ENCODE data around the gene PRUNE2.

Gene PRUNE2

DNA sequence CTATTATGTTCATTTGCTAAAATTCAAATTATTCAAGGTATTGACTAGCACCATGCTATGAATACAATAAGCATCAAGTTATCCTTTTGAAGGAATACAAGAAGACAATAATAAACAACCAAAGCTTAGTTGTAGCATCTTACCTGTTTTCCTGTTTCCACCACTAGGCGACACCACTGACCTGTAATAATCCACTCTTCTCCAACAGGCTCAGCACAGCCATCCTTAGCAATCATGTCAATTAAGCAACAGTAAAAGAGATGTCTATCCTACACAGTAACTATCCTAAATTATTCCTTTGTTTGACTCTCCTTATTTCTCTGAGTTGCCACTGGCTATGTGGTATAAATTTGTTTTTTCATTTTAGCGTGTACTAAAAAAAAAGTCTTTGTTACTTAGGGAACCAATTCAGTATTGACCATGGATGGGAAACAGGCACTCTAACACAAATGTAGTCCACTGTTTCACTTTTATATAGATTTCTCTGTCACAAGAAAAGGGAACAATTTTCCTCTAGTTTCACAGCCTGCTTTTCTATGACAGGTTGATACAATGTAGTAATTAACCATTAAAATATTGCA is 95.4 kb downstream of the PRUNE2 start:
- Histone ChIP-seq H3K27ac (no peak overlapping the region), H3K4me3 (no peak overlapping the region)

DNA sequence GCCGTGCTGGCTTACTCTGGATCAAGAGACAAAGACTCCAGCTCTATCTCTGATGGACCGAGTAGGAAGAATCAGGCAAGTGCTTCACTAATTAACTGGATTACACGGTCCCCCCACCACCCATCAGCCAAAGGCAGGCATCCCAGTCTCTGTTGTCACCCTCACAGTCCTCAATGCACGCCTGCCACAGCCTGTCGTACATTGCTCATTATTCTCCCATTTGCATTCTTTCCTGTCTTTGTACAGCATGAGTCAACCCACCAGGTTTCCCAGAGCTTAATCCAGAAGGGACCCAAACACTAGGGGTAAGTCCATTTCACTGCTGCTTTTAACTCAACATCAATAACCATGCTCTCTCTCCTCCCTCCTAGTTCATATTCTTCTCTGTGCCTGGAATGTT is 97.3 kb downstream of the PRUNE2 start:
- H3K27ac ChIP-seq, result no peak overlapping the region

DNA sequence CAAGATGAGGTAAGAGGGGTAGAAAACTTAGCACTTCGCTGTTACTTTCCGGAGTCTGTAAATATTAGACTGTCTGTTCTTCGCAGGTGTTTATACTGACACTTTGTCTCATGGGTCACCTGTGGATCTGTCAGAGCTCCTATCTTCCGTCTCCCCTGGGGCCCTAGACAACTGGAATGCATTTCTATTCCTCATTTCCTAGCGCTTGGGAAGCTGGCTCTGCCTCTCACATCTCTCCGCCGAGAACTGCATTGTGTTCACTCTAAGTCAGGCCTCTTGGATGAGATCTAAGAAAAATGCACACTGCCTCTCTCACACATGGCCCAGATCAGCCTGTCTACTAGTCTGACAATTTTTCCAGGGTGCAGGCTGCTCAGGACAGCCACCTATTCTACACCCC is 102.2 kb downstream of the PRUNE2 start:
- no peak overlapping the region for H3K4me3 ChIP-seq
- H3K27ac ChIP-seq, result no peak overlapping the region

More for the DNA sequence above, 97.3 kb downstream of the PRUNE2 start:
- no peak overlapping the region for H3K4me3 ChIP-seq

DNA sequence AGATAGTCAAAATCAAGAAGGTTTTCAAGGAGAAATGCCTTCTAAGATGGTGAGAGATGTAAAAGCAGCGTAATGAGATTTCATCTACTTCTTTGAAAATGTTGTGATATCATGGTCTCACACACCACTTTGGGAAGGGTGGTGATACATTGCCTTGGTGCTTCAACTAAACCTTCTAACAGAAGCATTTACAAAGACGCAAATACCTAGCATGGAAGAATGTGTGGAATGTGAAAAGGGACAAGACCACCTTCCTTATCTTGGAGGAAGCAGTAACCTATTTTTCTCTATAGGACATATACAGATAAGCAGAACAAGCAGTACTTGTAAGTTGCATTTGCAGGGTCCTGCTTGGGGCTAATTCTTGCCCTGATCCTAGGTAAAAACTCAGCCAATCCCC is 102.8 kb downstream of the PRUNE2 start:
- Histone ChIP-seq H3K4me3 (no peak overlapping the region), H3K27ac (no peak overlapping the region)

DNA sequence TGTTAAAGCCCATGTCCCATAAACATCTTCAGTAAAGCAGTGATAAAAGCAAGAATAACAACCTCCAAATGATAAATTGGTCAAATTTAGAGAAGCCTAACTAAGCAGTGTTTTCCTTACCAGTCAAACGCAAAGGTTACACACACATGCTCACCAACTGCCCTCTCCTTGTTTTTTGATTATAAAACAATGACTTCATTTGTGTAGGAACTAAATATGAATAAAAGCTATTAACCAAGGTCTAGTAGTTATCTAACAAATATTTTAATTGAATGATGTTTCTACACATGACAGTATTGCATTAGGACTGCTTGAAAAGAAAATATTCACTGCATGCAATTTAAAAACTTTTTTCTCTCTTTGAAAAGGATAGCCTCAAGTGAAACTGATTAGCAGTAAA is 105.0 kb downstream of the PRUNE2 start:
- H3K27ac ChIP-seq, result no peak overlapping the region
- H3K4me3 ChIP-seq, result no peak overlapping the region

DNA sequence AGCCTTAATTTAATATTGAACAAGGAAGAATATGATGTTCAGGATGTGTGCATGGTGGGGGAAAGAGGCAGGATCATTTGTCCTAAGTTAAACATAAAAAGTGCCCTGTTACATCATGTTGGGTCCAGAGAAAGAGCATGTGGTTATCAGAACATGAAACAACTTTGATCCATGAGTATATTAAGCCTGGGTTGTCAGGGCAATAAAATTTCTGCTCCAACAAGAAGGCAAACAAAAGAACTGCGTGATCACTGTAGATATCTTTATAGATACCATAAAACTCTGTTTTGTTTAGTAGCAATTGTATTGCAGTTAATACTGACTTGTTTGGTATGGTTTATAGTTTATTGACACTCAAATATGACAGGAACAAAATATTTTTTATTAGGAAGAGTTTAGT is 106.4 kb downstream of the PRUNE2 start:
- Histone ChIP-seq H3K27ac (no peak overlapping the region), H3K4me3 (no peak overlapping the region)

DNA sequence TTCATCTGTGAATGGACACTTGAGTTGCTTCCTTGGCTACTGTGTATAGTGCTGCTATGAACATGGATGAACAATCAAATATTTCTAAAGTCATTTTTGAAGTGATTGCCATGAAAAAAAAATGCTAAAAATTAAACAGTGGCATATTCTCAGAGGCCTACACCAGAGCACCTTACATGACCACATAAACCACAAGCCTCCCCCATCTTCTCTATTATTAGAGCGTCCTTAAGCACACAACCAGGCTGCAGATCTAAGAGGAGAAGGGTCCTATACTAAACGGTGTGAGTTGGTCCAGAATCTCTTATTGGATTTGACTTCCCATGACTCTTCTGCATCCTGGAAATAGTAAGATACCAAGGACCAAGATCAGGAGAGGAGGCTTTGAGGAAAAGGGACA is 107.4 kb downstream of the PRUNE2 start:
- Histone ChIP-seq H3K27ac (no peak overlapping the region), H3K4me3 (no peak overlapping the region)

DNA sequence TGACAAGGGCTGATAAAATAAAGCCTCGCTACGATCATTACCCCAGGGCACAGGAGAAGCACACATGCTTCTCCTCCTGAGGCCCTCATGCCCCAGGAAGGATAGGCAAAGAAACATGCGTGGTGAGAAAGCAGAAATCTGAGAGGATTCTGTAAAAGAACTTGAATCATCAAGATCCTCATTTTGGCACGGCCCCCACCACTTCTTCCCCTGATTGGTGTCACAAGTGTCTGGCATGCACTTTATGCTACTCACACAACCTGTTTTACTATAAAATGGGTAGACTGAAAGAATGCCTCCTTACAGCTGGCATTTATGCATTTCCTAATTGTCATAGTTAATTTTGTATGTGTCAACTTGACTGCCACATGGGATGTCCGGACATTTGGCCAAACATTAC is 109.6 kb downstream of the PRUNE2 start:
- Histone ChIP-seq H3K27ac (no peak overlapping the region), H3K4me3 (no peak overlapping the region)

DNA sequence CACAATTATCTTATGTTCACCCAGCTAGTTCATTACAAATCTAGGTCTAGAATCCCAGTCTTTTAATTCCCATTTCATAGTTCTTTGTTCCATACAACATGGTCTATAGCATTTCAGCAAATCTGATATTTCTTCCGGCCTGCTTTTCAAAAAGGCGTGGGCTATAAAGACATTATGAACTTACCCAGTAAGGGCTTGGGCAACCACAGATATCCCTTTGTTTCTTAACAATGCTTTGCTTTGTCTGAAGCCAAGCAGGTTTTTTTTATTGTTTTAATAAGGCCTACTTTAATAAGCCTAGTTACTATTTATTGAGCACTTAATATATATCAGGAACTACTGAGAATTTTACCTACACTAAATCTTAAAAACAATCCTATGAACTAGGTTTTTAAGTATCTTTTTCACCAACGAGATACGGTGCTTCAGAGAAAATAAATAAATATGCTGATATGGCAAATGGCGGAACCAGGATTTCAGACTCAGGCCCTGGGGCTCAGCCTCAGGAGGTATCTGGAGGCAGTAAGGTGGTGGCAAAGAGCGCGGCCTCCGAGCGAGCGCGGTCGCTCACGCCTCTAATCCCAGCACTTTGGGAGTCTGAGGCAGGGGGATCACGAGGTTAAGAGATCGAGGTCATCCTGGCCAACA is 112.0 kb downstream of the PRUNE2 start:
- Histone ChIP-seq H3K27ac (no peak overlapping the region), H3K4me3 (no peak overlapping the region)

DNA sequence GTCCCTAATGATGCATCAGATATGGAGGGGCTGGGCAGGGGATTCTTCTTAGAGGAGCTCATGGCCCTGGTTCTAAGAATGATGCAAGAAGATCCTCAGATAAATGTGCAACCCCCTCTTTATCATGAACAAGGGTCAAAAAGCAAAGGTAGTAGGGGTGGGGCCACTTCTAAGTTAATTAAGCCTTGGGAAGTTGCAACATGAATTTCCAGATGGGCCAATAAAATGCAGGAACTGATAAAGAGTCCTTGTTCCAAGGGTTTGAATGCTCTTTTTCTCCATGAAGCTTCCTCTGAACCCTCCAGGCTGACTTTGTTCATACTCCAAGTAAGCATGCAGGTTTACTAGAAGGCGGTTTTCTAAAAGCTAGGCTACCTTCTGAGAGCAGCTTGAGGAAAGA is 116.1 kb downstream of the PRUNE2 start:
- H3K4me3 ChIP-seq, result no peak overlapping the region
- no peak overlapping the region for H3K27ac ChIP-seq

DNA sequence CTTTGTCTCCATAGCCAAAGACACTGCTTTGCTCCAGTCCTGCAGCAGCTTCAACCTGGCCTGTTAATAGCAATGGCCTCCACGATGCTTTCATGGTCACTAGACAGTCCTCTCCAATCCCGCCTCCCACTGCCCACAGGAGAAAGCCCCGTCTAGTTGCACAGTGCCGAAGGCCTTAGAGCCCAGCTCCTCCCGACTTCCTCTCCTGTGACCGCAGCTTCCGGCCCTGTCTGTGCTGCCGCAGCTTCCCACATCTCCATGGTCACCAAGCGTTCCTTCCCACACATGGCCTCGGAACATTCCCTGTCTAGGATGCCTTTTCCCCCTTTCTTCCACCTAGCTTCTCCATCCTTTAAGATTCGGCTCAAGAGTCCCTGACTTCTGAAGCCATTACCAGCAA is 118.2 kb downstream of the PRUNE2 start:
- H3K27ac ChIP-seq, result no peak overlapping the region
- H3K4me3 ChIP-seq, result no peak overlapping the region

DNA sequence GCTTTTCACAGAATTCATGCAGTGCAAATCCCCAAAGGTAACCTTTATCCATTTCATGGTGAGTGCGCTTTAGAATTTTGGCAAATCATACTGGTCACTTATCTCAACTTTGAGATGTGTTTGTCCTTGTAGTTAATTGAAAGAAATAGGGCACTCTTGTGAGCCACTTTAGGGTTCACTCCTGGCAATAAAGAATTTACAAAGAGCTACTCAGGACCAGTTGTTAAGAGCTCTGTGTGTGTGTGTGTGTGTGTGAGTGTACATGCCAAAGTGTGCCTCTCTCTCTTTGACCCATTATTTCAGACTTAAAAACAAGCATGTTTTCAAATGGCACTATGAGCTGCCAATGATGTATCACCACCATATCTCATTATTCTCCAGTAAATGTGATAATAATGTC is 120.4 kb downstream of the PRUNE2 start:
- Histone ChIP-seq H3K27ac (no peak overlapping the region), H3K4me3 (no peak overlapping the region)

DNA sequence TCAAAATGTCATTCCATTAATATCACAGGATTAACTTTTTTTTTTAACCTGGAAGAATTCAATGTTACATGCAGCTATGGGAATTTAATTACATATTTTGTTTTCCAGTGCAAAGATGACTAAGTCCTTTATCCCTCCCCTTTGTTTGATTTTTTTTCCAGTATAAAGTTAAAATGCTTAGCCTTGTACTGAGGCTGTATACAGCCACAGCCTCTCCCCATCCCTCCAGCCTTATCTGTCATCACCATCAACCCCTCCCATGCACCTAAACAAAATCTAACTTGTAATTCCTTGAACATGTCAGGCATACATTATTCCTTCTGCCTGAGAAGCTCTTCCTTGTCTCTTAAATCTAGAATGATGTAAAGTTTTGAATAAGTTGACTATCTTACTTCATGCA is 121.0 kb downstream of the PRUNE2 start:
- Histone ChIP-seq H3K27ac (no peak overlapping the region), H3K4me3 (no peak overlapping the region)

DNA sequence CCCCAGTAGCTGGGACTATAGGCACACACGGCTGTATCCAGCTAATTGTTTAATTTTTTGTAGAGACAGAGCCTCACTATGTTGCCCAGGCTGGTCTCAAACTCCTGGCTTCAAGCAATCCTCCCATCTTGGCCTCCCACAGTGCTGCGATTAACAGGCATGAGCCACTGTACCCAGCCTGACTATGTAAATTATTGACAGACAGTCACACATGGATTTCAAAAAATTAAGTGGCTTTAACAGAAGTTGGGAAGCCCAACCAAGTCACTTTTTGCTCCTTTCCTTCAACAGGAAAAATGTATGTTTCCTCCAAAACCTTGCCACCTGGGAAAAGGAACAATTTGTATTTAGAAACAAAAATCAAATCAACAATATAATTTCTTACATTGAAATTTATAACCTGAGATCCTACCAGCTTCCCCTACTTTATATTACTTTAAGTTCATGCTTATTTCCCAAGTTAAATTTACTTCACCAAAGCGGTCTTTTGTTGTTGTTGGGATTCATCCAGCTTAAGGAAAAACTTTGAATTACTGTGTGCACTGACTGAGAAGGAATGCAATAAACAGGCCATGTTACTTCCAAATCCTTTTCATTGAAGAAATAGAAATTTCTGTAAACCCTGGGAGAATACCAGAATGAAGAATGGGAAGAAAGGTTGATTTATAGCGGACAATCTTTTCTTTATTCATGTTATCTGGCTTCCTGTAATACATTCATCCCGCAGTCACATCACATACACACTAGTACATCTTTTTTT is 133.0 kb downstream of the PRUNE2 start:
- Histone ChIP-seq H3K4me3 (no peak overlapping the region), H3K27ac (no peak overlapping the region)

DNA sequence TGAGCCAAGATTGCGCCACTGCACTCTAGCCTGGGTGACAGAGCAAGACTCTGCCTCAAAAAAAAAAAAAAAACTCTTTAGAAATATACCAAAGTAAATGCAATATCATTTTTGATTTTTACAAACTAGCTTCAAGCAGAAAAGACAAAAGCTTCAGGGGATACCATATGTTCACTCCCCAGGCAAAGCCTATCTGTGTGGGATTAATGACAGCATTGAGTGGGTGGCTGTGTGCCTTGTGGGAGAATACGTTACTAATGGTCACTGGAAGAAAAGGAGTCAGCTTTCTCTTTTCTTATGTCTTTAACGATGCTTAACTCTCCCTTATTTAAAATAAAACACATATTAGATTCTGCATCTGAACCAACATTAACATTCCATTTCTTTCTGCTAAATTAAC is 139.8 kb downstream of the PRUNE2 start:
- Histone ChIP-seq H3K27ac (no peak overlapping the region), H3K4me3 (no peak overlapping the region)

DNA sequence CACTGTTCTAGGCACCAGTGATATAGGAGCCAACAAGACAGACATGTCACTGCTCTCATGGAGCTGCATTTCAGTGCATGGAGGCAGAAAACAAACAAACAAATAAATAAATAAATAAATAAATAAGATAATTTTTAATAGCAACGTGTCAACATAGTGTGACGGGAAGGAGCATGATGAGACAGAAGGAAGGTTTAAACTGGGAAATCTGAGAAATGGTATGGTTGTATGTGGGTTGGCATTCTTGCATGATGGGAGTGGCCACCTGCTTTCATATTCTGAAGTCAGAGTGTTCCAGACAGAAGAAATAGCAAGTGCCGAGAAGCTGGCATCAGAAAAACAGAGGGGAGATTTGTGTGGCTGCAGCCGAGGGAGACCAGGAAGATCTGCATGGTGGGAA is 141.8 kb downstream of the PRUNE2 start, which contains the start of gene PCA3:
TSS of gene PCA3 (plus strand) at position 301 of the 400 bp plus-strand sequence.
- H3K4me3 ChIP-seq, result no peak within 1 kb of the TSS
- H3K27ac ChIP-seq, result no peak within 1 kb of the TSS

DNA sequence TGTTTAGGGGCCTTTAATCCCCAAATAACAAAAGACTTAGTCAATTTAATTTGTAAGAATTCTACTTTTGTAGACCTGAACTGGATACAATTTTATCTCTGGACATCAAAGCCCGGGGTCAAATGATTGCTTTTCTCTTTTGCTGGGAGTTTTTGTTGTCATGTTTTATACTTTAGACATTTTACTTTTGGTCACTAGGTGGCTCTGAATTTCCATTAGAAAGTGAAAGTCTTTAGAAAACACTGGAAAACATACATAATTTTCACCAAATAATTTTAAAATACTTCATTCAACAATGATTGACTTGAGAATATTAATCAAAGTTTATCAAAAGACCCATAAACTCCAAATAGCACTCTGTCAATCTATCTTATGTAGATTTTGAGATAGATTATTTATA is 144.5 kb downstream of the PRUNE2 start:
- Histone ChIP-seq H3K4me3 (no peak overlapping the region), H3K27ac (no peak overlapping the region)

DNA sequence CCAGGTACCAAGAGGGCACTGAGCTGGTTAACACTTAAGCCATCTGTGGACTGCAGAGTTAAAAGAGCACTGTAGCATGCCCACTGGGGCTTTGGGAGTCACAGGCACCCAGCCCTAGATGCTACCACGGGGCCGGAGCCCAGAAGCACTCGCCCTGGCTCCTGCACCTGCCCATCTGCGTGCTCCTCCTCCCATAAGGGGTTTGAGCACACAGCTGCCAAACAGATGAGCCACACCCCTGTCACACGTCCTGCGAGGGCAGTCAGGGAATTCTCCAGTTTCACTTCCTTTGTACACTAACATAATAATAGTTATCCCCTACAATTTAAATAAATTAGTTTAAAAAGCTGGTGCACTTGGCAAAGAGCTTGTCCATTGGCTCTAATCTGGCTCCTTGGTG is 146.2 kb downstream of the PRUNE2 start:
- no peak overlapping the region for H3K27ac ChIP-seq
- H3K4me3 ChIP-seq, result no peak overlapping the region

DNA sequence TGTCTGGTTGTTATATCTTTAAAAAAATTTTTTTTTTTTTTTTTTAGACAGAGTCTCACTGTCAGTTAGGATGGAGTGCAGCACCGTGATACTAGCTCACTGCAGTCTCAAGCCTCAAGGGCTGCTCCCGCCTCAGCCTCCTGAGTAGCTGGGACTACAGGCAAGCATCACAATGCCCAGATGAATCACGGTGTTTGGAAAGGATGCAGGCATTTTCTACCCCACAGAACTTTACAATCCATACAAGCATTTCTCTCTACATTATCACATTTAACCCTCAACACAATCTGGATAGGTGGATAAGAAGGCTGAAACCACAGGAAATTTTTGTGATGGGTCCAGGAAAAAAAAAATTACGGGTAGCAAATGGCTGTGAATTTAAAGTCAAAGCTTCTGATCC is 147.4 kb downstream of the PRUNE2 start:
- H3K27ac ChIP-seq, result no peak overlapping the region
- no peak overlapping the region for H3K4me3 ChIP-seq

DNA sequence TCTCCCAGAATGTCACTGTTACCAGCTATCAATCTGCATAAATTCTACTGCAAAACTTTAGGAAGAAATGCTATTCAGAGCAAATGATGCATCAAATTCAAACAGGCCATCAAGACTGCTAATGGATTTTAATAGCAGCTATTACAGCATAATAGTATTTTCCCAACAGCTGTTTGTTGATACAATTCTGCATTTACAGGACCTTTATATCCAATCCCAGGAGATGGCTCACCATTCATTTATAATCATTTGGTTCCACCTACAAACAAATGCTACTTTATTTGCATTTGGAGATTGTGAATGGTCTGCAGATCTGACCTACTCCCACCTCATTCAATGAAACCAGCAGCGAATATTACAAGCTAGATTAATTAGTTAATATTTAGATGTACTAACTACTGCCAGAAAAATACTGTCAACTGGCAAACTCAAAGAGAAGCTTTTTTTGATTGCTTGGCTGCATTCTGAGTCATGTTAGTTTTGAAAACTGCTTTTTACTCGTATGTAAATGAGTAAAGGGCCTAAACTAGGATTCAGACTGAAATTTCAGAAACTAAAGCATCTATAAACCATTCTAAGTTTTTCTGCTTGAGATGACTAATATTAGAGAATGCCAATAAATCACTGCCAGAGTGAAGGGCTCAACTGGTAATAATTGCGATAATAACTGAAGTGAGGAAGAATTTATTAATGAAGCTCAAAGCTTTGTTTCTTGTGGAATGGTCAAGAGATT is 148.8 kb downstream of the PRUNE2 start:
- H3K4me3 ChIP-seq, result no peak overlapping the region
- no peak overlapping the region for H3K27ac ChIP-seq

DNA sequence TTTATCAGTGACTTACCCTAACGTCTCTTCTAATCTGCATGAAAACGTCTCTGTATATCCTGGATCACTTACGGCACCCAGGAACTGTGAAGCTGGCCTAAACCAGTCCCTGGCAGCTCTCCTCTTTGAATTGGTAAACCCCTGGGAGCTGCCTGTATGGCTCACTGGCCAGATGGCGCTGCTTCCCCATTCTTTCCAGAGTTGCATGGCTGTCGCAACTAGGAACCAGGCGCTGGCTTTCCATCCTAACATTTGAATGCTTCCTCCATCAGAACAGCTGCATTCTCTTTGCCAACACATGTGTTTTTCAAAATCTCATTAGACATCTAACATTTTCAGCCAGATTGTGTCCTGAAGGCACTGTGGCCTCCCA is 149.7 kb downstream of the PRUNE2 start:
- Histone ChIP-seq H3K4me3 (no peak overlapping the region), H3K27ac (no peak overlapping the region)

Measured in skin epidermis (tissue), 12 donors.